ENCODE results near the gene TSPO2.

DNA sequence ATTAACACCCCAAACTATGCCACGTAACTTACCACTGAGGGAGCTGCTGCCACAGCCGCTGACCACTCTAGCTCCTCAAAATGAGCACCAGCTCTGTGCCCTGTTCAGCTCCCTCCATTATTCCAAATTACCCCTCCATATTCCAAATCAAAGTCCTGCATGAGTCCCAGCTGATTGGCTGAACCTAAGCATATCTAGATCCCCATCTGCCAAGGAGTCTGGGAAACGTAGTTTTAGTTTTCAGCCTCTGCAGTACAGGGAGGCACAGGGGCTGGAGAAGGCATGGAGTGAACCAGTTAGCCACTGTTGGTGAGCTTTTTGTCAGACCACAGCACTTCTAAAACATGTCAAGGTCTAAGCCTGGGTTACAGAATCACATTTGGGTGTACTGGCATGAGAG is 19.2 kb upstream of the TSPO2 start:
- TF ChIP-seq EZH2 (IDR thresholded peaks at IDR 0.05; ENCODE audit: borderline replicate concordance, low read length), result no peak
- TF ChIP-seq, protein P1, sequence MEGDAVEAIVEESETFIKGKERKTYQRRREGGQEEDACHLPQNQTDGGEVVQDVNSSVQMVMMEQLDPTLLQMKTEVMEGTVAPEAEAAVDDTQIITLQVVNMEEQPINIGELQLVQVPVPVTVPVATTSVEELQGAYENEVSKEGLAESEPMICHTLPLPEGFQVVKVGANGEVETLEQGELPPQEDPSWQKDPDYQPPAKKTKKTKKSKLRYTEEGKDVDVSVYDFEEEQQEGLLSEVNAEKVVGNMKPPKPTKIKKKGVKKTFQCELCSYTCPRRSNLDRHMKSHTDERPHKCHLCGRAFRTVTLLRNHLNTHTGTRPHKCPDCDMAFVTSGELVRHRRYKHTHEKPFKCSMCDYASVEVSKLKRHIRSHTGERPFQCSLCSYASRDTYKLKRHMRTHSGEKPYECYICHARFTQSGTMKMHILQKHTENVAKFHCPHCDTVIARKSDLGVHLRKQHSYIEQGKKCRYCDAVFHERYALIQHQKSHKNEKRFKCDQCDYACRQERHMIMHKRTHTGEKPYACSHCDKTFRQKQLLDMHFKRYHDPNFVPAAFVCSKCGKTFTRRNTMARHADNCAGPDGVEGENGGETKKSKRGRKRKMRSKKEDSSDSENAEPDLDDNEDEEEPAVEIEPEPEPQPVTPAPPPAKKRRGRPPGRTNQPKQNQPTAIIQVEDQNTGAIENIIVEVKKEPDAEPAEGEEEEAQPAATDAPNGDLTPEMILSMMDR (IDR thresholded peaks at IDR 0.05; ENCODE audit: low read length), result no peak
